HG02852 (cell line): ENCODE data around the gene ELMO3.

Experiments used
- ATAC-seq: cut with Tn5 transposase; IDR thresholded peaks from one replicate; pipeline ENCODE4 v1.9.1; 2021; ENCODE audit warnings: mild to moderate bottlenecking, moderate library complexity; ENCODE audit not compliant: unreplicated experiment

Gene ELMO3

DNA sequence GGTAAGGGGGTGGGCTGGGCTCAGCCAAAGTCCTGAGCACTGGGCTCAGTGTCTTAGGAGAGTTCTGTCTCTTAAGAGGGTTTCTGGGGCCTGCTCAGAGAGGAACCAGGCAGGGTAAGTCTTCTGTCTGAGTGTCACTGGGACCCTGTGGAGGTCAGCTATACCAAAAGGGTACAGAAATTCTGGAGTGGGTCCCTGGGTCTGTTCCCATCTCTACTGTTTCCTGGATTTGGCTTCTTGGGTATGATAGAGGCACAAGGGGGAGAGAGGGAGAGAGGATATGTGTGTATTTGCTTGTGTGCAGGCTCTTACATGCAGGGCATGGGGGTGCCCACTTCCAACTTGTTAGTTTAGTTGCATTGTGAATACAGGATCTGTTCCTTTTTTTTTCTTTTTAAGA, 5.4 kb upstream of the ELMO3 start:
- no peak for ATAC-seq

DNA sequence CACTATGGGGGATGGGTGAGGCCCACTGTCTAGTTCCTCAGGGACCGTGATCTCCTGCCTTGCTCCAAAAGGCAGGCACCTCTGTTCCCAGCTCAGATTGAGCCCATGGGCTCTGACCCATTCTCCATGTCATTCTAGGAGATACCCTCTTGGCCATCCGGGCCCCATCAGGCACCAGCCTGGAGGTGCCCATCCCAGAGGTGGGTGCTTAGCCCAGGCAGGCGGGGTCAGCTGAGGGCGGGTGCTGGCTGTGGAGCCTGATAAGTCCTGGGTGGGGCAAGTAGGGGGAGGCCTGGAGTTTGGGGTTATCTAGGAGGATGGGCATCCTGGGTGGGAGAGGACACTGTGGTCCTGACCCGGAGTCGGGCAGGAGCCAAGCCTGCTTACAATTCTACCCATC, 4.7 kb upstream of the ELMO3 start:
- no peak for ATAC-seq

DNA sequence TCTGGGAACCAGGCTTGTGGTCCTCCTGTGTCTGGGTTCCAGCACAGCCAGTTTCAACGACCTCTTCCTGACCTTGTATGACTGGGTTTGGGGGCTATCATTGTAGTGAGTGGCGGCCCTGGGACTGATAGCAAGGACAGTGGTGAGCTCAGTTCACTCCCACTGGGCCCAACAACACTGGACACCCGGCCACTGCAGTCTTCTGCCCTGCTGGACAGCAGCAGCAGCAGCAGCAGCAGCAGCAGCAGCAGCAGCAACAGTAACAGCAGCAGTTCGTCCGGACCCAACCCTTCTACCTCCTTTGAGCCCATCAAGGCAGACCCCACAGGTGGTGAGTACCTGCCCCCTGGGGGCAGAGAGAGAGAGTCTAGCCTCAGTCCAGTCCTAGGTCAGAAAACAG, 3.3 kb upstream of the ELMO3 start:
- ATAC-seq = no peak

DNA sequence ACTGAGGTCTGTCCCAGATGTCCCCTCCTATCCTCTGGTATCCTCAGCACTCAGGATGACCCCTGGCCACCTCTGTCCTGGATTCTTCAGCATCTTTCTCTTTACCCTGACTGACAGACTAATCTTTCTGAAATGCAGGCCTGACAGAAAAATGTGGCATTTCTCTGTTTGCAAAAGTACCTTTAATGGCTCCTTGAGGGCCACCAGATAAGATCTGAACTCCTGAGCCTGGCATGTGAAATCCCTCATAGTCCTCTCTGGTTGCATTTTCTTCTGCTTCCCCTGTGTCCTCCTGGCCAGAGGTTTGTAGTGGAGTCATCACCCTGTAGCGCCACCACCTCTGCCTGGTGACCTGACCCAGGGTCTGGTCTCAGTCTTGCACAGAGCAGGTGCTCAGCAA, 2.0 kb upstream of the ELMO3 start:
- no peak for ATAC-seq

DNA sequence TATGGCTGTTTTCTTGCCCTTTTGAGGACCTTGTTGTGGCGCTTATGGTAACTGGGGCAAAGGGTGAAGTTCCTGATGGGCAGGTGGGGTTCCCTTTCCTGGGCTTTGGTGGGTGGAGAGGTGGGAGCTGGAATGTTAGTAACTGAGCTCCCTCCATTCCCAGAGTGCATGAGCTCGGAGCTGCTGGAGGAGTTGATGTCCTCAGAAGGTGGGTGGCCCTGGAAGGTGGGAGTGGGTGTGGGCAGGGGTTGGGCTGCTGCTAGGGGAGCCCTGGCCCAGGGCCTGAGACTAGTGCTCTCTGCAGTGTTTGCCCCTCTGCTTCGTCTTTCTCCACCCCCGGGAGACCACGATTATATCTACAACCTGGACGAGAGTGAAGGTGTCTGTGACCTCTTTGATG, 1.2 kb upstream of the ELMO3 start:
- no peak for ATAC-seq

DNA sequence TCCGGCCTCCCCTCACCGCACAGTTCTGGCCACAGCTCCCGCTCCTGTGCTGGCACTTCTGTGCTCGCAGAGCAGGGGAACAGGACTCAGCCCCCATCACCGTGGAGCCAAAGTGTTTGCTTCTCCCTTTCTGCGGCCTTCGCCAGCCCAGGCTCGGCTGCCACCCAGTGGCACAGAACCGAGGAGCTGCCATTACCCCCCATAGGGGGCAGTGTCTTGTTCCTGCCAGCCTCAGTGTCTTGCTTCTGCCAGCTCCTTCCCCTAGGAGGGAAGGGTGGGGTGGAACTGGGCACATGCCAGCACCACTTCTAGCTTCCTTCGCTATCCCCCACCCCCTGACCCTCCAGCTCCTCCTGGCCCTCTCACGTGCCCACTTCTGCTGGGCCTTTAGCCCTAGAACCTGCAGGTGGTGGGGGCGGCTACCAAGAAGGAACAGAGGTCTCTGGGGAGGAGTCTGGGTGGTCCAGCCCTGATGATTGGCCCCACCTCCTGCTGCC, 645 bp upstream of the ELMO3 start:
- no peak for ATAC-seq

DNA sequence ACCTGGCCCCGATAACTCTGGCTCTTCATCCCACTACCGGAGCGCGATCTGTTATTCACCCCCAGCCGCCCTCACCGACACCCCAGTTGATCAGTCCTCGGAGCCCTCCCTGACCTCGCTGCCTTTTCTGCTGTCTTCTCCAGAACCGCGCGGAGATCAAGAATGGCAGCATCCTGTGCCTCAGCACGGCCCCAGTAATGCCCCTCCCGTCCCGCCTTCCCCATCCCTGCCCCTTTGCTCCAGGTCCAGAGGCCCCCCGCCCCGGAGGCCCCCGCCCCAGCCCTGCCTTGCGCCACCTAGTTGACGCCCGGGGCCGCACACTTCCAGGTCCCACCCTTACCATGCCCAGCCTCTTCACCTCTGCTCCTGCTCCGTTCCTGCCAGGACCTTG, 872 bp downstream of the ELMO3 start:
- ATAC-seq = no peak

DNA sequence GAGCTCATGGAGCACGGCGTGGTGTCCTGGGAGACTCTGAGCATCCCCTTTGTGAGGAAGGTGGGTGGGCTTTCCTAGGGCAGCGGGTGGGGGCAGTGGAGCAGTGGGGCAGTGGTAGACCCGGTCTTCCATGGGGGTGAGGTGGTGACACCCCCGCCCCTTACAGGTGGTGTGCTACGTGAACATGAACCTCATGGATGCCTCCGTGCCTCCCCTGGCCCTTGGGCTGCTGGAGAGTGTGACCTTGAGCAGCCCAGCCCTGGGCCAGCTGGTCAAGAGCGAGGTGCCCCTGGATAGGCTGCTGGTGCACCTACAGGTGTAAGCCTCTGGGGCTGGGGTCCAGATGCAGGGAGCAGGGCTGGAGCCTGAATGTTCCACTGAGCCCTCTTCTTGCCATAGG, 1.6 kb downstream of the ELMO3 start:
- ATAC-seq = no peak

DNA sequence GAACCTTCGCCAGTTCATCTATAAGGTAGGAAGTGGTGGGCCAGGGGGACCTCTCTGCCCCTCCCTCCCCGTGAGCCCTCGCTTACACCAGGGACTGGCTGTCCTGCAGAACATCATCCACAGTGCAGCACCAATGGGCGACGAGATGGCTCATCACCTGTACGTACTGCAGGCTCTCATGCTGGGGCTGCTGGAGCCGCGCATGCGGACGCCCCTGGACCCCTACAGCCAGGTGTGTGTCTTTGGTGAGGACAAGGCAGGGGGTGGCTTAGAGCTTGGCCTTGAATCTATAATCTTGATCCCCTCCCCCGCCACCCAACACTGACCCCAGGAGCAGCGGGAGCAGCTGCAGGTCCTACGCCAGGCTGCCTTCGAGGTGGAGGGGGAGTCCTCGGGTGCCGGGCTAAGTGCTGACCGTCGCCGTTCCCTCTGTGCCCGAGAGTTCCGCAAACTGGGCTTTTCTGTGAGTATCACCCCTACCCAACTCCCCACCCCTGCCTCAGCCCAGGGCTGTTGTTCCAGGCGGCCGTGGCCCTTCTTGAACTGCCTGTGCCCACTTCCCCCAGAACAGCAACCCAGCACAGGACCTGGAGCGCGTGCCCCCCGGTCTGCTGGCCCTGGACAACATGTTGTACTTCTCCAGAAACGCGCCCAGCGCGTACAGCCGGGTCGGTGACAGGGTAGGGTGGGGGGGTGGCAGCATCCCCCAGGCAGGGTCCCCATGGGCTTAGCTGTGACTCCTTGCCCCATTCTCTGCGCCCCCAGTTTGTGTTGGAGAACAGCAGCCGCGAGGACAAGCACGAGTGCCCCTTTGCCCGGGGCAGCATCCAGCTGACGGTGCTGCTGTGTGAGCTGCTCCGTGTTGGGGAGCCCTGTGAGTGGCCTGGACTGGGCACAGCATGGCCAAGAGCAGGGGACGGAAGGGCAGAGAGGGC, 2.7 kb downstream of the ELMO3 start:
- no peak for ATAC-seq

DNA sequence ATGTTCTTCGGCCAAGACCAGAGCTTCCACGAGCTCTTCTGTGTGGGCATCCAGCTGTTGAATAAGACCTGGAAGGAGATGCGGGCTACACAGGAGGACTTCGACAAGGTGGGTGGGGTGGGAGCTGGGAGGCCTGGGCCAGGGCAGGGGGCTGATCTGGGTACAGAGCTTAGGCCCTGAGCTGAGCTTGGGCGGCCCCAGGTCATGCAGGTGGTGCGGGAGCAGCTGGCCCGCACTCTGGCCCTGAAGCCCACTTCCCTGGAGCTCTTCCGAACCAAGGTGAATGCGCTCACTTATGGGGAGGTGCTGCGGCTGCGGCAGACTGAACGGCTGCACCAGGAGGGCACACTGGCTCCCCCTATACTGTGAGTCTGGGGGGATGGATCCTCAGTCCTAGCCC, 3.5 kb downstream of the ELMO3 start:
- no peak for ATAC-seq

DNA sequence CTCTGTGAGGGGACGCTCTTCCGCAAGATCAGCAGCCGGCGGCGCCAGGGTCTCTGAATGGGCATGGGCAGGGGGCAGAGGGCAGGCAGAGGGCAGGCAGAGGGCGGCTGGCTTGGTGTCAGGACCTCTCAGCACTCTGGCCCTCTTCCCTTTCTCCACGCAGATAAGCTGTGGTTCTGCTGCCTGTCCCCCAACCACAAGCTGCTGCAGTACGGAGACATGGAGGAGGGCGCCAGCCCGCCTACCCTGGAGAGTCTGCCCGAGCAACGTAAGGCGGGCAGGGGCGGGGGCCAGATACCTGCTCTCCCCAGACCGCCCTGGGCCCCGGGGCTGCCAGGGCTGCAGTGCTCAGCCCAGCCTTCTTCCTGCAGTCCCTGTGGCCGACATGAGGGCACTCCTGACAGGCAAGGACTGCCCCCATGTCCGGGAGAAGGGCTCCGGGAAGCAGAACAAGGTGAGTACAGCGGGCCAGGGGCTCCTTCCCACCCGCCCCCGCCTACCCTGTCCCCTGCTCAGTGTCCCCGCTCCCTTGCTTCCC, 4.1 kb downstream of the ELMO3 start:
- ATAC-seq = no peak

DNA sequence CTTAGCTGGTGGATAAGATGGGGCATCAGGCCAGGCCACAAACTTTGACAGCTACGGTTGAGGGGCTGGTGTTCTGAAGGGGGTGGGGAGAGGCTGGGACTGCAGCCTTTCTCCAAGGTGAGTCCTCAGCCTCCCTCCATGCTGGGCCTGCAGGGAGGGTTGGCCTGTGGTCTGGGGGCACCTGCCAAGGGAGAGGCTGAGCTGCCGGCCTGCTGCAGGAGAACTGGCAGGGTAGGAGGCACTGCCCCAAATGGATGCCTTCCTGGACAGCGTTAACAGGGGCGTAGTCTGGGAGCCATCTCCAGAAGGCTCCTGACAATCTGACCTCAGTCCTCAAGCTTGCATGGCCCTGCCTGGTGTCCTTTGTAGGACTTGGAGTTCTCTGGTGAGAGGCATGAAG, 5.1 kb downstream of the ELMO3 start:
- no peak for ATAC-seq

DNA sequence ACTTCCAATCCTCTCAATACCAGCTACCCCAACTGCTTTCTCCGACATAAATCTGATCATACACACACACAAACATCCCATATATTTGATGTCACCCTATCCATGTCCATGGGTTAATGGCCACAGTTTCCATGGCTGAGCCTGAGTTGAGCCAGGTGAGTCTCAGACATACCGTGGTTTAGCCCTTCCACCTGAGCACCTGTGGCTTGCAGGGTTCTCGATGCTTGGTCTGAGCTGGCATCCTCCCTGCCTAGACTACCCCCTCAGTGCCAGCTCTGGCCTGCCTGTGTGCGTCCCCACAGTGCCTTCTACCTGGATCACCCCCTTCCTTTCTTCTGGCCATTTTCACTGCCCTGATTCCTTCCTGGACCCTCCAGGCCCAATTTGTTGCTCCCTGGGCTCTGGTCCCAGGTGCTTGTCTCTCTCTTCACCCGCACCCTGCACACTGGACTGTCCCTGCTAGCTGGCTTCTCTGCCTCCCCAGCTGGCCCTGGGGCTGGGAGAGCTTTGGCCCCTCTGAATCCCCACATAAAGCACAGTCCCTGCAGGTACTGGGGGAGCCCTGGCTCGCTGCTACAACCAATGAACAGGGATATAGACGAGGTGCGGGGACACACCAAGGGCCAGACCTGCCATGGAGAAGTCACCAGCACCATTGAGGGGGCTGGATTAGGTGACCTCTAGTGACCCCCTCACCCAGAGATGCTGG, 7.4 kb downstream of the ELMO3 start:
- no peak for ATAC-seq

DNA sequence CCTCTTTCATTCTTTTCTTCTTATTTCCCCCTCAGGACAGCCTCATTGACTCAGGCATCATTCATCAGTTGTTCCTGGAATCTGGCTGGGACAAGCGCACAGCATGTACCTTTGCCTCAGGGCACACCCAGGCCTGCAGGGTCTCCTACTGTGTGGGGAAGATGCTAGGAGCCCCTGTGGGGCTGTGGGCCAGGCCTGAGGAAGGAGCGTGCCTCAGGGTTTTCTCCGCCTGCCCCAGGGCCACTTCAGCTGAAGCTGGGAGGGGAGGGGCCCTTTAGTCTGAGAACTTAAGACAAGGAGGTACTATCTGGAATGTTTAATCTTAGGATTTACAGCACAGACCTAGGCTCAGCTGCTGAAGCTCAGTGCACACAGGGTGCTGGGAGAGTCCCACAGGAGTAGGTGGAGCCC, 7.9 kb downstream of the ELMO3 start:
- ATAC-seq = no peak

DNA sequence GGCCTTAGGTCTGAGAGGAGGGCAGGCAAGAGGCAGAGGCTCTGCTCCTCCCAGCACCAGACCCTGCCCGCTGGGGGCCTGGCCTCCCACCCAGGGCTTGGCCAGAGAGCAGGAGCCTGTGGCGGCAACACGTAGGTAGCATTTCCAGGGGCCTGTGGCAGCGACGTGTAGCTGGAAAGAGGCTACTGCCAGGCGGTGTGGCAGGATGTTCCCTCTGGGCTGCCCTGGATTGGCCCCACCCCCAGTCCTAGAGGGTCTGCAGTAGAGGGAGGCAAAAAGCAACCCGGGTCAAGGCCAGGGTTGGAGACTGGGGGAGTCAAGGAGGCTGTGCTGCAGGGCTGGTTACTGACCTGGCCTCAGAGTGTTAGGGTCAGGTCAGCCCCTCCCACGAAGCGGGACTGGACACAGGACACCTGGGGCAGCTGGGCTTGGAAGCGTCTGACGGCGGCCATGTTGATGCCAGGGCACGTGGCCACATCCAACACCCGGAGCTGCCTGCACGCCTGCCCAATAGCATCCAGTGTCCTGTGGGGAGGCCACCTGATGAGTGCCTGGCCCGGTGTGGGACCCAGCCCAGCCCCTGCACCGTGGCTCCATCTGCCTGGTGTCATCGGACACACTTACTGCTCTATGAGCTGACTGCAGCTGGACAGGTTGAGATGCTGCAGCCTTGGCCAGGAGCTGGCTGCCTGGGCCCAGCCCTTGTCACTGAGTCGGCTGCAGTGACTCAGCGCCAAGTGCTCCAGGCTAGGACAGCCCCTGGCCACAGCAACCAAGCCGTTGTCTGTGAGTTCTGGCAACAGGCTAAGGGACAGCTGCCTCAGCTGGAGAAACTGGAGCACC, 8.5 kb downstream of the ELMO3 start:
- no peak for ATAC-seq

DNA sequence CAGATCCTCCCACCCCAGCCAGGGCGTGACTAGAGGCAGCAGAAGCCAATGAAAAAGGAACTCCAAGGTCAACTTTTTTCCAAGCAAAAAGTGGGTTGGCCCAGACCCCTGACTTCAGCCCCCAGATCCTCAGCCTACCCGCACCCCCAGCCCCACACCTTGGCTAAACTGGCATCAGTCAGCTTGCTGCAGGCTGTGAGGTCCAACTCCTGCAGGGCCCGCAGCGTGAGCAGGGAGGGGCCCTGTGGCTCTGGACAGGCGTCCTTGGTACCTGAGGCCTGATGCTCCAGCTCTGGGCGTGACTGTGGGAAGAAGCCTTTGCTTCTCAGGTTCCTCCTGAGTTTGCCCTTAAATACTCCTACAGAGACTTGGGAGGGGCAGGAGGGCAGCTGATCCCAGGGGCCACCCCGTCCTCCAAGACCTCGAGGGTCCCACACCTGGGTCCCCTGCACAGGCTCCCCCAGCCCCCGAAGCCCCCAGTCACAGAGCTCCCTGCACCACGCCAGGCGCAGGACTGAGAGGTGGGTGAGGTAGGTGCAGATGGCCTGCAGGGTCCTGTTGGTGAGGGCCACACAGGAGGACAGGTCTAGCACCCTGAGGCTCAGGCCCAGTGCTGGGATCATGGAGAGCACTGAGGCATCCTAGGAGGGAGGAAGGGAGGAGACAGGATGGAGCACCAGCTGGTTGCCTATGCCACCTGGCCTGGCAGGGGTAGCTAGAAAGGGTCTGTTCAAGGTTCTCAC, 9.4 kb downstream of the ELMO3 start:
- ATAC-seq = no peak

DNA sequence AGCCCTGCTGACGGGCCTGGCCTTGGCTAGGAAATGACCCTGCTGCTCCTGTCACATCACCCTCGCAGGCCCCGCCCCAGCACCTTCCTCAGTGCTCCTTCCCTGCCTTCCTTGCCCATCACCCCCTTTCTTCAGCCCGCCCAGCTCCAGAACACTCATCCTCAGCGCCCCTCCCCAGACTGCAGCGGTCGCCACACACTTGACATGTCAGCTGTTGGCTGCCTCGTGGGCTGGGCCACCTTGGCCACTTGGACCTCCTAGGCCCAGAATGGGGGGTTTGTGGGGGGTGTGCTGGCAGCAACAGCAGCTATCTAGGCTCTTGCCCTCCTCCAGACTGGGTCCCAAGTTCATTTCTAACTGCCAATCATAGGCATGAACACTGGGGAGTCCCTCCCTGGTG, 10.6 kb downstream of the ELMO3 start:
- no peak for ATAC-seq

DNA sequence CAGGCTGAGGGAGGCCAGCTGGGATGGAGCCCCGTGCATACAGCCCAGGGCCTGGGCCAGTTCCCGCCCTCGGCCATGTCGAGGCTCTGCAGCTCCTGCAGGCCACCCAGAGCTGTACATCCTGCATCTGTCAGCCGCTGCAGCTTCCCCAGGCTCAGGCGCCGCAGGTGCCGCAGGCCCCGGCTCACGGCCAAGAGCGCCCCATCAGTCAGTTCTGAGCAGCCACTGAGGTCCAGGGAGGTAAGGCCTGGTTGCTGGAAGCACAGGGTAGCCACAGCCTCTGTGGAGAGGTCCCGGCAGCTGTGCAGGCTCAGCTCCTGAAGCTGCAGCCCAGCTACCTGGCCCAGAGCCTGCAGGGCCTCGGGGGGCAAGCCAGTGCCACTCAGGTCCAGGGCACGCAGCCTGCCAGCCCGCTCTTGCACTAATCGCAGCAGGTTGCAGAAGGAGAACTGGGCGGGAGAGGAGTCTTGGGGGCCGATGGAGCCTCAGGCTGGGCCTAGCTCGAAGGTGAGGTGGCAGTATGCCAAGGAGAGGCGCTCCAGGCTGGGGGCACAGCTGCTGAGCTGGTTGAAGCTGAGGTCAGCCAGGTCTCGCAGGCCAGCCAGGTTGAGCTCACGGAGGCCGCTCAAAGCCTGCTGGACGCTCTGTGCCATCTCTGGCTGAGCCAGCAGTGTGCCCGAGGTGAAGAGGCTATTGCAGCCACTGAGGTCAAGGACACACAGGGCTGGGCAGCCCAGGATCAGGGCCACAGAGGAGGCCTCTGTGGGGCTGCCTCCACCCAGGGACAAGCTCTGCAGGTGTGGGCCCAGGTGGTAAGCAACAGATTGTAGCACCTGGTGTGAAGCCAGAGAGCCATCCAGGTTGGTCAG, 11.4 kb downstream of the ELMO3 start:
- ATAC-seq = no peak

DNA sequence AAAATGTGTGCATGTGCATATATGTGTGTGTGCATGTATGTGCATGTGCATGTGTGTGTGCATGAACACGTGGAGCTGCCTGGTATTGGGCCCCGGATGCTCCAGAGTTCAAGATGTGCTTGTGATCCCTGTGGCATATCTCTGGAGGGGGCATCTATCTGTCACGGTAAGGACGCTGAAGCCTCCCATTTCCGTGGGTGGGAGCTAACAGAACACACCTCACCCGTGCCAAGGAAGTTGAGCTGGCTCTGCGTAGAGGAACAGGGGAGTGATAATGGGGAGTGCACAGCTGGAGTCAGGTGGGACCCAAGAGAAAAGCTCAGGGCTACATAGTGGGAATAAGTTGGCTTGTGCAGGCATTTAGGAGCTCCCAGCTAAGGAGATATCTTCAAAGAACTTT, 12.7 kb downstream of the ELMO3 start:
- no peak for ATAC-seq
